ENCODE data around the gene MKRN2. TPM values are rescaled to one million over a fixed set of nuclear protein-coding genes. Genes with fewer than 3 reads are reported as not detected.

Gene MKRN2
- total and polyA plus RNA-seq, 8 donors: 13.3 to 39.1 (median 17.9) TPM

GRCh38 chr3:12512534-12513118 is 44.3 kb upstream of the MKRN2 start:
- intact Hi-C loops (cut with DNase I; ENCODE audit: low total_unique reads): no loop called here
- no peaks in the 10 kb centered on the region for H3K9me3 ChIP-seq
- no peak overlapping the region for H3K27ac ChIP-seq
- TF ChIP-seq, protein P1, sequence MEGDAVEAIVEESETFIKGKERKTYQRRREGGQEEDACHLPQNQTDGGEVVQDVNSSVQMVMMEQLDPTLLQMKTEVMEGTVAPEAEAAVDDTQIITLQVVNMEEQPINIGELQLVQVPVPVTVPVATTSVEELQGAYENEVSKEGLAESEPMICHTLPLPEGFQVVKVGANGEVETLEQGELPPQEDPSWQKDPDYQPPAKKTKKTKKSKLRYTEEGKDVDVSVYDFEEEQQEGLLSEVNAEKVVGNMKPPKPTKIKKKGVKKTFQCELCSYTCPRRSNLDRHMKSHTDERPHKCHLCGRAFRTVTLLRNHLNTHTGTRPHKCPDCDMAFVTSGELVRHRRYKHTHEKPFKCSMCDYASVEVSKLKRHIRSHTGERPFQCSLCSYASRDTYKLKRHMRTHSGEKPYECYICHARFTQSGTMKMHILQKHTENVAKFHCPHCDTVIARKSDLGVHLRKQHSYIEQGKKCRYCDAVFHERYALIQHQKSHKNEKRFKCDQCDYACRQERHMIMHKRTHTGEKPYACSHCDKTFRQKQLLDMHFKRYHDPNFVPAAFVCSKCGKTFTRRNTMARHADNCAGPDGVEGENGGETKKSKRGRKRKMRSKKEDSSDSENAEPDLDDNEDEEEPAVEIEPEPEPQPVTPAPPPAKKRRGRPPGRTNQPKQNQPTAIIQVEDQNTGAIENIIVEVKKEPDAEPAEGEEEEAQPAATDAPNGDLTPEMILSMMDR (IDR thresholded peaks at IDR 0.05): no peak
- TF ChIP-seq POLR2AphosphoS5 (IDR thresholded peaks at IDR 0.05) (no peak), POLR2A (IDR thresholded peaks at IDR 0.05) (no peak), EP300 (IDR thresholded peaks at IDR 0.05) (no peak)
- 92 to 97% (median 96%) methylated on average over 4 of the region's 4 CpGs for WGBS, 5 donors
- no peak overlapping the region for H3K4me3 ChIP-seq
- no peak for DNase-seq
- peaks cover 2 to 48% (median 12%) of the 10 kb centered on the region in 4 donors for H3K4me1 ChIP-seq
- no peaks in the 10 kb centered on the region for H3K27me3 ChIP-seq
- peaks cover 0 to 44% (median 29%) of the 10 kb centered on the region in 4 donors for H3K36me3 ChIP-seq

GRCh38 chr3:12513694-12514446 is 43.0 kb upstream of the MKRN2 start:
- Histone ChIP-seq H3K4me1 (peaks cover 6 to 45% (median 17%) of the 10 kb centered on the region in 4 donors), H3K4me3 (no peak overlapping the region), H3K27ac (no peak overlapping the region), H3K27me3 (no peaks in the 10 kb centered on the region), H3K9me3 (no peaks in the 10 kb centered on the region), H3K36me3 (peaks cover 0 to 35% (median 25%) of the 10 kb centered on the region in 4 donors)
- no peak for DNase-seq
- intact Hi-C loops (cut with DNase I; ENCODE audit: low total_unique reads): no loop called here
- TF ChIP-seq EP300 (IDR thresholded peaks at IDR 0.05): no peak
- no peak for TF ChIP-seq POLR2A (IDR thresholded peaks at IDR 0.05)
- 77 to 84% (median 79%) methylated on average over 5 of the region's 5 CpGs for WGBS, 5 donors

GRCh38 chr3:12515631-12516030 is 41.3 kb upstream of the MKRN2 start:
- peaks cover 0 to 29% (median 22%) of the 10 kb centered on the region in 4 donors for H3K36me3 ChIP-seq
- no peaks in the 10 kb centered on the region for H3K27me3 ChIP-seq
- no peak overlapping the region for H3K27ac ChIP-seq
- TF ChIP-seq EP300 (IDR thresholded peaks at IDR 0.05): no peak
- no peak for TF ChIP-seq POLR2A (IDR thresholded peaks at IDR 0.05)
- no peak for TF ChIP-seq POLR2AphosphoS5 (IDR thresholded peaks at IDR 0.05)
- TF ChIP-seq, protein P1 (IDR thresholded peaks at IDR 0.05): no peak
- no peak for DNase-seq
- intact Hi-C loops (cut with DNase I; ENCODE audit: low total_unique reads): no loop called here
- H3K9me3 ChIP-seq: no peaks in the 10 kb centered on the region
- H3K4me3 ChIP-seq: no peak overlapping the region
- peaks cover 6 to 30% (median 18%) of the 10 kb centered on the region in 4 donors for H3K4me1 ChIP-seq

DNA sequence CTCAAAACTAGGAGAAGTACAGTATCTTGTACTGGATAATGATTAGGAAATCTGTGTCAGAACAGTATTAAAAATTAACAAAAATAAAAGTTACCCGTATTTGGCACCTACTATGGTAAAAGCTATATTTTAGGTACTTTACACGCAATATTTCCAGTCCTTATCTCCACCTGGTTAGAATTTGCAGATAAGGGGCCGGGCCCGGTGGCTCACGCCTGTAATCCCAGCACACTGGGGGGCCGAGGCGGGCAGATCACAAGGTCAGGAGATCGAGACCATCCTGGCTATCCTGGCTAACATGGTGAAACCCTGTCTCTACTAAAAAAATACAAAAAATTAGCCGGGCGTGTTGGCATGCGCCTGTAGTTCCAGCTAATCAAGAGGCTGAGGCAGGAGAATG is 40.0 kb upstream of the MKRN2 start:
- DNase-seq: no peak
- H3K36me3 ChIP-seq: peaks cover 0 to 34% (median 30%) of the 10 kb centered on the region in 4 donors
- no peaks in the 10 kb centered on the region for H3K9me3 ChIP-seq
- TF ChIP-seq, protein P1 (IDR thresholded peaks at IDR 0.05): no peak
- TF ChIP-seq EP300 (IDR thresholded peaks at IDR 0.05): no peak
- no peak for TF ChIP-seq POLR2A (IDR thresholded peaks at IDR 0.05)
- TF ChIP-seq POLR2AphosphoS5 (IDR thresholded peaks at IDR 0.05): no peak
- H3K27me3 ChIP-seq: no peaks in the 10 kb centered on the region
- peaks cover 10 to 38% (median 19%) of the 10 kb centered on the region in 4 donors for H3K4me1 ChIP-seq
- 27 to 58% (median 49%) methylated on average over 11 of the region's 11 CpGs for WGBS, 5 donors
- intact Hi-C loops (cut with DNase I; ENCODE audit: low total_unique reads): no loop called here
- no peak overlapping the region for H3K4me3 ChIP-seq
- peak overlapping the region in 4 of 5 donors; percentile 50 to 71 (median 62) for H3K27ac ChIP-seq
